NCI-H2081 (cell line): ENCODE results near the gene RBMY1B.
"Not testable (repeated sequence)": the region's sequence is repeated elsewhere in the genome, so short reads cannot be mapped to it uniquely, and the experiment has no call there.

Experiments used
- DNase-seq, 2 experiments: peaks; one replicate each; lab custom pipeline; 2025; lab: John Stamatoyannopoulos, UW

The RBMY1B gene

GRCh38 chrY:21511038-21511437, at the start of gene RBMY1B:
Gene RBMY1B (plus strand): TSS chrY:21511338. CDS start chrY:21513351, 2,013 bp downstream.
- not testable (repeated sequence) for DNase-seq

- DNase-seq = not testable (repeated sequence)
These were observed 48.2 kb upstream of the RBMY1B start for GRCh38 chrY:21462915-21463314.

- DNase-seq = no peak
These were observed 28.2 kb upstream of the RBMY1B start for GRCh38 chrY:21482967-21483366.

- not testable (repeated sequence) for DNase-seq
These were observed 23.4 kb downstream of the RBMY1B start, which contains the start of gene RBMY1A1 for GRCh38 chrY:21534579-21534978. Gene RBMY1A1 (plus strand): TSS chrY:21534879. CDS start chrY:21536892, 2,013 bp downstream.

GRCh38 chrY:21559316-21559984, 48.3 kb downstream of the RBMY1B start:
- not testable (repeated sequence) for DNase-seq
